ENCODE results near the gene C1orf56. TPM values are rescaled to one million over a fixed set of nuclear protein-coding genes. Genes with fewer than 3 reads are reported as not detected.
A peak's percentile ranks its signal among the peaks of the same experiment; 100 is the strongest.

The C1orf56 gene
- total RNA-seq, 3 donors from 2014 or later (not counting 1 experiment from before 2014, with no cell fraction given) = 1.6 to 3.3 (median 1.9) TPM

GRCh38 chr1:150999926-151000325 is 47.6 kb upstream of the C1orf56 start:
- no peak overlapping the region for H3K27ac Mint-ChIP-seq
- TF ChIP-seq CTCF (IDR thresholded peaks at IDR 0.05) = no peak

DNA sequence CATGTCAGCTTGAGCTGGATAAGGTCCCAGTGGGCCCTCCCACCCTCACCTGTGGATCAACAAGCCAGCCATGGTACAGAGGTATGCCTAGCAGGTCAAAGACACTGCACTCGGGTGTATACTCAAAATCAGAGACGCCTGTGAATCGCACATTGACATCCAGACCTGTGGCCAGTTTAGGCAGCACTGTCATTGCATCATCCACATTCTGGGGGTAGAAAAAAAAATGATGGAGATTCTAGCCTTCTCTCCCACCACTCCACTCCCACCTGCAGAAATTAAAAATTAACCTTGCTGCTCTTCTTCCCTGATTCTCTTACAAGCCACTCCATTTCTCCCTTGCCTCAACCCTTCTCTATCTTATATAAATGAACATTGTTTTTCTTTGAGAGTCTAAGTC is 47.1 kb upstream of the C1orf56 start:
- Histone ChIP-seq H3K36me3 (ENCODE audit: control insufficient read depth, insufficient read depth, low read length) (peaks cover 12% of the 10 kb centered on the region), H3K4me1 (ENCODE audit: control insufficient read depth, insufficient read depth, low read length) (peaks cover 31% of the 10 kb centered on the region), H3K27me3 (ENCODE audit: control insufficient read depth, insufficient read depth, low read length) (no peaks in the 10 kb centered on the region), H3K4me3 (ENCODE audit: low read length) (no peak overlapping the region), H3K27ac (ENCODE audit: low read length) (no peak overlapping the region), H3K9me3 (ENCODE audit: control insufficient read depth, insufficient read depth, low read length) (no peaks in the 10 kb centered on the region)
- intact Hi-C loops (cut with micrococcal nuclease) = no loop called here
- no peak for TF ChIP-seq CTCF (IDR thresholded peaks at IDR 0.05)
- DNase-seq = no peak
- Mint-ChIP-seq H3K27ac (no peak overlapping the region), H3K27me3 (ENCODE audit: low read depth in 2 of 2) (no peaks in the 10 kb centered on the region), H3K9me3 (no peaks in the 10 kb centered on the region), H3K4me3 (no peak overlapping the region), H3K36me3 (no peaks in the 10 kb centered on the region), H3K4me1 (peaks cover 10 to 19% of the 10 kb centered on the region in 2 donors)
- ATAC-seq = no peak
- 97% methylated on average over 3 of the region's 3 CpGs for WGBS (ENCODE audit: insufficient coverage)

More at GRCh38 chr1:150999926-151000325, 47.6 kb upstream of the C1orf56 start:
- peaks cover 26% of the 10 kb centered on the region for H3K4me1 ChIP-seq (ENCODE audit: control insufficient read depth, insufficient read depth, low read length)
- H3K36me3 ChIP-seq (ENCODE audit: control insufficient read depth, insufficient read depth, low read length) = peaks cover 12% of the 10 kb centered on the region
- Mint-ChIP-seq H3K4me3 (no peak overlapping the region), H3K4me1 (peaks cover 6 to 16% of the 10 kb centered on the region in 2 donors), H3K9me3 (no peaks in the 10 kb centered on the region), H3K27me3 (ENCODE audit: low read depth in 2 of 2) (no peaks in the 10 kb centered on the region), H3K36me3 (no peaks in the 10 kb centered on the region)
- WGBS (ENCODE audit: insufficient coverage) = 72% methylated on average over 2 of the region's 2 CpGs
- no peak overlapping the region for H3K27ac ChIP-seq (ENCODE audit: low read length)
- intact Hi-C loops (cut with micrococcal nuclease) = loop anchor here (5.0 kb wide), 1 partner anchor 743 kb away; the partner anchor contains the start of gene CA14
- DNase-seq = no peak
- H3K27me3 ChIP-seq (ENCODE audit: control insufficient read depth, insufficient read depth, low read length) = no peaks in the 10 kb centered on the region
- no peak overlapping the region for H3K4me3 ChIP-seq (ENCODE audit: low read length)
- H3K9me3 ChIP-seq (ENCODE audit: control insufficient read depth, insufficient read depth, low read length) = no peaks in the 10 kb centered on the region
- ATAC-seq = no peak

GRCh38 chr1:151001602-151002001 is 45.9 kb upstream of the C1orf56 start:
- intact Hi-C loops (cut with micrococcal nuclease) = no loop called here
- TF ChIP-seq CTCF (IDR thresholded peaks at IDR 0.05) = no peak
- Mint-ChIP-seq H3K27me3 (ENCODE audit: low read depth in 2 of 2) (no peaks in the 10 kb centered on the region), H3K4me3 (no peak overlapping the region), H3K36me3 (no peaks in the 10 kb centered on the region), H3K9me3 (no peaks in the 10 kb centered on the region), H3K4me1 (peaks cover 16 to 26% of the 10 kb centered on the region in 2 donors), H3K27ac (no peak overlapping the region)
- no peak for DNase-seq
- Histone ChIP-seq H3K4me1 (ENCODE audit: control insufficient read depth, insufficient read depth, low read length) (peaks cover 39% of the 10 kb centered on the region), H3K9me3 (ENCODE audit: control insufficient read depth, insufficient read depth, low read length) (no peaks in the 10 kb centered on the region), H3K4me3 (ENCODE audit: low read length) (no peak overlapping the region), H3K27me3 (ENCODE audit: control insufficient read depth, insufficient read depth, low read length) (no peaks in the 10 kb centered on the region), H3K36me3 (ENCODE audit: control insufficient read depth, insufficient read depth, low read length) (peaks cover 12% of the 10 kb centered on the region), H3K27ac (ENCODE audit: low read length) (no peak overlapping the region)
- ATAC-seq = peak in 1 of 3 donors; percentile 37
- 92% methylated on average over 4 of the region's 4 CpGs for WGBS (ENCODE audit: insufficient coverage)

DNA sequence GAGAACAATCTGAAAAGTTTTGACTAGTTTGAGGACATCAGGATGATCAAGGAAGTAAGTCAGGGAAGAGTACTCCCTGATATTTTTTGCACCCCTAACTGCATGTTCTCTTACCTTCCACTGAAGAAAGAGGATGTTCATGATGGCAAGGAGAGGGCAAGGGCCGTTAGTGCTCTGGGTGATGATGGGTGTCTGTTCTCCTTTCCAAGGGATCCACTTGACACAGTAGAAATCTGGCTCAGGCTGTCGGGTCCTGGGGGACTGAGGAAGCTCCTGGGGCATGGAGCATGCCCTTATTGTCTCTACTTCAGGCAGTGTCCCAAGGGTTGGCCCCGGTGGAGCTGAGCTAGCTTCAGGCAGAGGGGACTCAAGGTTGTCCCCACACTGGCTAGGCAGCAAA is 45.5 kb upstream of the C1orf56 start:
- H3K9me3 Mint-ChIP-seq = no peaks in the 10 kb centered on the region
- no peak for TF ChIP-seq CTCF (IDR thresholded peaks at IDR 0.05)
- H3K27ac ChIP-seq (ENCODE audit: low read length) = no peak overlapping the region
- H3K27me3 ChIP-seq (ENCODE audit: control insufficient read depth, insufficient read depth, low read length) = no peaks in the 10 kb centered on the region
- no peak overlapping the region for H3K27ac Mint-ChIP-seq
- no peaks in the 10 kb centered on the region for H3K27me3 Mint-ChIP-seq (ENCODE audit: low read depth in 2 of 2)
- H3K4me3 Mint-ChIP-seq = no peak overlapping the region
- no peaks in the 10 kb centered on the region for H3K9me3 ChIP-seq (ENCODE audit: control insufficient read depth, insufficient read depth, low read length)
- WGBS (ENCODE audit: insufficient coverage) = 86% methylated on average over 3 of the region's 3 CpGs
- DNase-seq = no peak
- H3K4me3 ChIP-seq (ENCODE audit: low read length) = no peak overlapping the region
- H3K36me3 Mint-ChIP-seq = no peaks in the 10 kb centered on the region
- intact Hi-C loops (cut with micrococcal nuclease) = no loop called here
- peaks cover 20 to 30% of the 10 kb centered on the region in 2 donors for H3K4me1 Mint-ChIP-seq
- no peak for ATAC-seq
- H3K36me3 ChIP-seq (ENCODE audit: control insufficient read depth, insufficient read depth, low read length) = peaks cover 12% of the 10 kb centered on the region
- H3K4me1 ChIP-seq (ENCODE audit: control insufficient read depth, insufficient read depth, low read length) = peaks cover 43% of the 10 kb centered on the region
